Measurements from ENCODE around the gene CDH13.

- TF ChIP-seq CTCF (IDR thresholded peaks at IDR 0.05) (no peak), POLR2A (IDR thresholded peaks at IDR 0.05) (no peak), EP300 (IDR thresholded peaks at IDR 0.05) (no peak)
Measured at GRCh38 chr16:82911925-82912324, 285.2 kb downstream of the CDH13 start.
